HL-60 (cell line): ENCODE measurements around the gene WEE2.

Experiments used
- CTCF ChIP-seq: IDR thresholded peaks from one replicate; pipeline ENCODE4 v1.5.1; 2011; ENCODE audit warnings: low read length, control low read depth, inconsistent platforms; ENCODE audit not compliant: insufficient read depth
- POLR2AphosphoS5 ChIP-seq: IDR thresholded peaks from 2 replicates; pipeline ENCODE4 v1.6.1; 2012; ENCODE audit warnings: low read depth
- TF ChIP-seq, protein P1 (sequence below): IDR thresholded peaks from 2 replicates; pipeline ENCODE4 v1.6.1; 2012; ENCODE audit warnings: low read depth; ENCODE audit not compliant: insufficient replicate concordance

DNA sequence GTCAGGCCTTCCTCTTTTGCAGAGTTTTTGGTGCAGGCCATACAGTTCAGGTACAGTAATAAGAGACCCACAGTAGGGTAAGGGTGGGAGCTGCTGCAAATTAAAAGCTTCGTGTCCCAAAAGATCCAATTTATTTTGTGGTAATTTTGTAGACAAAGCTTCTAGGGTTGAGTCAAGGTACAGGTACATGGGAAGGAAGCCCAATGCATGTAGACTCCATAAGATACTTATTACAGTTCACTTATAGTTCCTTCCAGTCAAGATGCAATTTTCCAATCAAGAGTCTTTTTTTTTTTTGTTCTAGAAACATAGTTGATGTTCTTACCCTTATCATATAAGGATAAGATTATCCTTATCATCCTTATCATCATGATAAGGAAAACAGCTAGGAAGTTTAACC lies 68.2 kb downstream of the WEE2 start, which contains the start of gene TAS2R4:
- TF ChIP-seq, protein P1, sequence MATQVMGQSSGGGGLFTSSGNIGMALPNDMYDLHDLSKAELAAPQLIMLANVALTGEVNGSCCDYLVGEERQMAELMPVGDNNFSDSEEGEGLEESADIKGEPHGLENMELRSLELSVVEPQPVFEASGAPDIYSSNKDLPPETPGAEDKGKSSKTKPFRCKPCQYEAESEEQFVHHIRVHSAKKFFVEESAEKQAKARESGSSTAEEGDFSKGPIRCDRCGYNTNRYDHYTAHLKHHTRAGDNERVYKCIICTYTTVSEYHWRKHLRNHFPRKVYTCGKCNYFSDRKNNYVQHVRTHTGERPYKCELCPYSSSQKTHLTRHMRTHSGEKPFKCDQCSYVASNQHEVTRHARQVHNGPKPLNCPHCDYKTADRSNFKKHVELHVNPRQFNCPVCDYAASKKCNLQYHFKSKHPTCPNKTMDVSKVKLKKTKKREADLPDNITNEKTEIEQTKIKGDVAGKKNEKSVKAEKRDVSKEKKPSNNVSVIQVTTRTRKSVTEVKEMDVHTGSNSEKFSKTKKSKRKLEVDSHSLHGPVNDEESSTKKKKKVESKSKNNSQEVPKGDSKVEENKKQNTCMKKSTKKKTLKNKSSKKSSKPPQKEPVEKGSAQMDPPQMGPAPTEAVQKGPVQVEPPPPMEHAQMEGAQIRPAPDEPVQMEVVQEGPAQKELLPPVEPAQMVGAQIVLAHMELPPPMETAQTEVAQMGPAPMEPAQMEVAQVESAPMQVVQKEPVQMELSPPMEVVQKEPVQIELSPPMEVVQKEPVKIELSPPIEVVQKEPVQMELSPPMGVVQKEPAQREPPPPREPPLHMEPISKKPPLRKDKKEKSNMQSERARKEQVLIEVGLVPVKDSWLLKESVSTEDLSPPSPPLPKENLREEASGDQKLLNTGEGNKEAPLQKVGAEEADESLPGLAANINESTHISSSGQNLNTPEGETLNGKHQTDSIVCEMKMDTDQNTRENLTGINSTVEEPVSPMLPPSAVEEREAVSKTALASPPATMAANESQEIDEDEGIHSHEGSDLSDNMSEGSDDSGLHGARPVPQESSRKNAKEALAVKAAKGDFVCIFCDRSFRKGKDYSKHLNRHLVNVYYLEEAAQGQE: no peak
- TF ChIP-seq CTCF (no peak), POLR2AphosphoS5 (no peak)
